Adrenal gland (tissue), 12 donors: ENCODE results near the gene AGPAT4. TPM values are rescaled to one million over a fixed set of nuclear protein-coding genes. Genes with fewer than 3 reads are reported as not detected.

ENCODE experiments used
- DNase-seq, 7 donors: peaks; one replicate each; pipeline ENCODE4 v3.0.0-alpha.2; 2019 to 2020
- H3K27ac ChIP-seq, 5 donors: fragments of 200-600 bp; sonication (generic) in 4 of 5; 1 replicate in 3 of 5; 2 replicates in 2 of 5; pipeline versions ENCODE4 v1.5.1 to v1.8.0; 2016 to 2020; ENCODE audit warnings: mild to moderate bottlenecking in 1 of 5
- H3K27me3 ChIP-seq: fragments of 200-600 bp; 2 replicates; pipeline ENCODE4 v1.8.0; 2021
- H3K36me3 ChIP-seq, 2 donors: fragments of 200-600 bp; replicated peaks in 1 of 2; 1 replicate in 1 of 2; 2 replicates in 1 of 2; pipeline versions ENCODE4 v1.5.1 to v1.8.0; 2018 to 2022
- H3K4me1 ChIP-seq, 2 donors: fragments of 200-600 bp; replicated peaks in 1 of 2; 1 replicate in 1 of 2; 2 replicates in 1 of 2; pipeline versions ENCODE4 v1.5.1 to v1.8.0; 2018 to 2021
- H3K4me3 ChIP-seq, 4 donors: fragments of 200-600 bp; sonication (generic) in 3 of 4; one replicate each; pipeline ENCODE4 v1.5.1; 2016 to 2018
- H3K9me3 ChIP-seq, 3 donors: fragments of 200-600 bp; sonication (generic) in 1 of 3; replicated peaks in 1 of 3; 1 replicate in 2 of 3; 2 replicates in 1 of 3; pipeline versions ENCODE4 v1.5.1 to v1.8.0; 2016 to 2021
- POLR2A ChIP-seq, 2 donors: fragments of 450-650 bp; IDR thresholded peaks; one replicate each; pipeline ENCODE4 v1.6.1; 2017; ENCODE audit warnings: antibody characterized with exemption in 2 of 2, mild to moderate bottlenecking in 2 of 2, moderate library complexity in 1 of 2
- WGBS, 4 donors: extraction: QIAGEN DNeasy Blood & Tissue Kit in 2 of 4; methylation state at CpG; one replicate each; pipeline versions ENCODE4 v1.1.5 to v1.1.7; 2013 to 2017; 5-methylcytosine and 5-hydroxymethylcytosine counted together
- intact Hi-C, 2 donors: fragments of 100-400 bp; cut with DNase I; formaldehyde crosslinking; loops; one replicate each; pipeline versions ENCODE4 v1.14.1 to v1.15.0; 2022 to 2023
- polyA plus RNA-seq, 3 donors: library from polyadenylated mRNA; stranded (reverse); fragments of 200-250 nt in 2 of 3; fragments of 350-450 nt in 1 of 3; fragmentation: Illumina TruSeq in 1 of 3; extraction: RNeasy Lipid Tissue Mini Kit (QIAGEN cat#74804) in 1 of 3; gene quantifications; one replicate each; pipeline ENCODE4 v1.2.3, GENCODE V29; 2013 to 2014
- total RNA-seq, 9 donors: library from RNA; depleted of rRNA in 4 of 9; stranded (reverse); fragments of >200 nt in 4 of 9; fragments of 120-200 nt in 1 of 9; fragmentation: NEBNext Ultra II Directional in 1 of 9; extraction: Animal tissue kit (Norgen Biotek cat#: 25700) in 1 of 9; gene quantifications; one replicate each; pipeline versions ENCODE4 v1.1.0 to v1.2.4, GENCODE V29; 2013 to 2023
- TF ChIP-seq, protein P1 (sequence below), 6 experiments: fragments of 450-650 bp in 4 of 6; fragments of 200-600 bp in 2 of 6; sonication (generic) in 1 of 6; IDR thresholded peaks; 1 replicate in 5 of 6; 2 replicates in 1 of 6; pipeline versions ENCODE4 v1.5.1 to v1.8.0; 2016 to 2021; ENCODE audit warnings: antibody characterized with exemption in 6 of 6, mild to moderate bottlenecking in 2 of 6, moderate library complexity in 1 of 6
- donor health status: healthy with polysubstance abuse.
- donor health status: Bipolar disorder and iron deficiency.
- donor health status: DM: yes; HTN: yes; CAD: no.
- donor health status: DM: no; HTN: no; CAD: no.
- donor health status: DM: no; HTN: no; CAD: no.
- donor health status: DM: yes; HTN: yes; CAD: no.

The AGPAT4 gene
- total and polyA plus RNA-seq, 12 donors = 2.2 to 13.1 (median 3.7) TPM

- H3K4me3 ChIP-seq = no peak overlapping the region
- no peak overlapping the region for H3K27ac ChIP-seq
- no peaks in the 10 kb centered on the region for H3K9me3 ChIP-seq
- H3K27me3 ChIP-seq = no peaks in the 10 kb centered on the region
- TF ChIP-seq, protein P1, sequence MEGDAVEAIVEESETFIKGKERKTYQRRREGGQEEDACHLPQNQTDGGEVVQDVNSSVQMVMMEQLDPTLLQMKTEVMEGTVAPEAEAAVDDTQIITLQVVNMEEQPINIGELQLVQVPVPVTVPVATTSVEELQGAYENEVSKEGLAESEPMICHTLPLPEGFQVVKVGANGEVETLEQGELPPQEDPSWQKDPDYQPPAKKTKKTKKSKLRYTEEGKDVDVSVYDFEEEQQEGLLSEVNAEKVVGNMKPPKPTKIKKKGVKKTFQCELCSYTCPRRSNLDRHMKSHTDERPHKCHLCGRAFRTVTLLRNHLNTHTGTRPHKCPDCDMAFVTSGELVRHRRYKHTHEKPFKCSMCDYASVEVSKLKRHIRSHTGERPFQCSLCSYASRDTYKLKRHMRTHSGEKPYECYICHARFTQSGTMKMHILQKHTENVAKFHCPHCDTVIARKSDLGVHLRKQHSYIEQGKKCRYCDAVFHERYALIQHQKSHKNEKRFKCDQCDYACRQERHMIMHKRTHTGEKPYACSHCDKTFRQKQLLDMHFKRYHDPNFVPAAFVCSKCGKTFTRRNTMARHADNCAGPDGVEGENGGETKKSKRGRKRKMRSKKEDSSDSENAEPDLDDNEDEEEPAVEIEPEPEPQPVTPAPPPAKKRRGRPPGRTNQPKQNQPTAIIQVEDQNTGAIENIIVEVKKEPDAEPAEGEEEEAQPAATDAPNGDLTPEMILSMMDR (IDR thresholded peaks at IDR 0.05) = no peak
- no peak for TF ChIP-seq POLR2A (IDR thresholded peaks at IDR 0.05)
- no peak for DNase-seq
- 65 to 78% (median 72%) methylated on average over 5 of the region's 5 CpGs for WGBS, 4 donors
- H3K4me1 ChIP-seq = no peaks in the 10 kb centered on the region
- no peaks in the 10 kb centered on the region for H3K36me3 ChIP-seq
- intact Hi-C loops = no loop called here
Observed at GRCh38 chr6:161281092-161281491, 7.2 kb upstream of the AGPAT4 start.

- intact Hi-C loops = no loop called here
Observed at GRCh38 chr6:161279677-161280415, 6.0 kb upstream of the AGPAT4 start.

GRCh38 chr6:161276605-161277155 lies 2.8 kb upstream of the AGPAT4 start:
- TF ChIP-seq POLR2A (IDR thresholded peaks at IDR 0.05) = no peak
- no peak for DNase-seq
- H3K9me3 ChIP-seq = no peaks in the 10 kb centered on the region
- intact Hi-C loops = no loop called here
- WGBS, 4 donors = 74 to 84% (median 78%) methylated on average over 4 of the region's 4 CpGs
- H3K4me3 ChIP-seq = no peak overlapping the region
- peaks cover 0 to 13% of the 10 kb centered on the region in 2 donors for H3K4me1 ChIP-seq
- H3K27ac ChIP-seq = no peak overlapping the region
- no peaks in the 10 kb centered on the region for H3K36me3 ChIP-seq
- H3K27me3 ChIP-seq = no peaks in the 10 kb centered on the region

More at GRCh38 chr6:161279677-161280415, 6.0 kb upstream of the AGPAT4 start:
- TF ChIP-seq POLR2A (IDR thresholded peaks at IDR 0.05) = no peak
- TF ChIP-seq, protein P1 (IDR thresholded peaks at IDR 0.05) = no peak
- 54 to 63% (median 63%) methylated on average over 7 of the region's 7 CpGs for WGBS, 4 donors
- DNase-seq = no peak
- Histone ChIP-seq H3K4me1 (no peaks in the 10 kb centered on the region), H3K27ac (no peak overlapping the region), H3K4me3 (no peak overlapping the region), H3K27me3 (no peaks in the 10 kb centered on the region), H3K36me3 (no peaks in the 10 kb centered on the region), H3K9me3 (no peaks in the 10 kb centered on the region)

DNA sequence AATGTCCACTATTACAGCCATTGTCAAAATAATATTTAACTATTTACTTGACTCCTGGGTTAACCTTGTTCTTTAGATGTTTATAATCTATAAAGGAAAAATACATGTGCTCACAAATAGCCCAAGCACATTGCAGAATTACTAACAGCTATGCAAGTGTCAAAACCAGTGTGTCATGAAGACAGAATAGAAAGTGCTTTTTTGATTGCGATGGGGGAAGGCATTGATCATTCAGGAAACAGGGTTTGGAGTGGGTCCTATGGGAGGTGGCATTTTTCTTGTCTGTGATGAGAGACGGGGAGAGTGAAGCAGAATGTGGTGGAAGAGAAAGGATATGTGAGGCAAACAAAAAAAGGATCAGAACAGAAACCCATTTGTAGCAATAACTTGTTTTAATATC lies 1.0 kb upstream of the AGPAT4 start:
- no peaks in the 10 kb centered on the region for H3K36me3 ChIP-seq
- DNase-seq = no peak

More for the DNA sequence above, 1.0 kb upstream of the AGPAT4 start:
- H3K27me3 ChIP-seq = no peaks in the 10 kb centered on the region
- intact Hi-C loops = no loop called here
- H3K27ac ChIP-seq = no peak overlapping the region
- 65 to 71% (median 71%) methylated on average over 2 of the region's 2 CpGs for WGBS, 4 donors
- no peak overlapping the region for H3K4me3 ChIP-seq
- no peaks in the 10 kb centered on the region for H3K9me3 ChIP-seq
- TF ChIP-seq, protein P1 (IDR thresholded peaks at IDR 0.05) = no peak
- TF ChIP-seq POLR2A (IDR thresholded peaks at IDR 0.05) = no peak
- peaks cover 0 to 13% of the 10 kb centered on the region in 2 donors for H3K4me1 ChIP-seq
